Naive B cell (primary cell): ENCODE data around the gene SNRPA. TPM values are rescaled to one million over a fixed set of nuclear protein-coding genes. Genes with fewer than 3 reads are reported as not detected.

Experiments
- ATAC-seq, 2 donors: fragments of 150-1000 bp; cut with Tn5 transposase; 2 replicates each; pipeline ENCODE4 v1.10.0; 2021; ENCODE audit warnings: low read depth in 2 of 2, mild to moderate bottlenecking in 2 of 2, moderate library complexity in 2 of 2
- DNase-seq: peaks from one replicate; pipeline ENCODE4 v3.0.0; 2022
- H3K27ac Mint-ChIP-seq, 6 donors: one replicate each; pipeline ENCODE4 v1.8.0; 2020 to 2022; ENCODE audit warnings: mild to moderate bottlenecking in 6 of 6, mixed read lengths in 6 of 6, moderate library complexity in 5 of 6, inconsistent platforms in 2 of 6
- H3K27me3 Mint-ChIP-seq, 3 donors: one replicate each; pipeline ENCODE4 v1.8.0; 2021 to 2022; ENCODE audit warnings: mixed read lengths in 3 of 3, mild to moderate bottlenecking in 1 of 3
- H3K36me3 Mint-ChIP-seq, 2 donors: one replicate each; pipeline ENCODE4 v1.8.0; 2020 to 2022; ENCODE audit warnings: mixed read lengths in 2 of 2, inconsistent platforms in 1 of 2, mild to moderate bottlenecking in 1 of 2
- H3K4me1 Mint-ChIP-seq, 3 donors: one replicate each; pipeline ENCODE4 v1.8.0; 2020 to 2022; ENCODE audit warnings: mixed read lengths in 3 of 3, inconsistent platforms in 1 of 3, mild to moderate bottlenecking in 1 of 3, moderate library complexity in 1 of 3
- H3K4me3 Mint-ChIP-seq, 8 donors: one replicate each; pipeline ENCODE4 v1.8.0; 2020 to 2022; ENCODE audit warnings: mild to moderate bottlenecking in 8 of 8, mixed read lengths in 8 of 8, moderate library complexity in 8 of 8, inconsistent platforms in 2 of 8
- H3K9me3 Mint-ChIP-seq, 7 donors: one replicate each; pipeline ENCODE4 v1.8.0; 2020 to 2022; ENCODE audit warnings: mixed read lengths in 7 of 7, mild to moderate bottlenecking in 5 of 7, inconsistent platforms in 2 of 7, moderate library complexity in 1 of 7
- polyA plus RNA-seq, 6 donors: library from polyadenylated mRNA; unstranded; fragments of 300-500 nt; fragmentation: Illumina TruSeq; gene quantifications; one replicate each; pipeline ENCODE4 v1.2.3, GENCODE V29; 2021; ENCODE audit warnings: low read depth in 6 of 6

Gene SNRPA
- polyA plus RNA-seq = 10 to 100 TPM; 48.3 to 88.8 (median 59.8) TPM

GRCh38 chr19:40750874-40751537 is at the start of gene SNRPA:
TSS of gene SNRPA (plus strand) at chr19:40751203. CDS start at chr19:40751409, 206 bp downstream.
- H3K36me3 Mint-ChIP-seq = no peaks in the 10 kb centered on the region
- DNase-seq (peak; percentile 97), ATAC-seq (peak; percentile 67 to 70)
- H3K27ac Mint-ChIP-seq = peak within 1 kb of the TSS; percentile 91 to 99 (median 98)
- peak within 1 kb of the TSS; percentile 87 to 100 (median 98) for H3K4me3 Mint-ChIP-seq
- H3K9me3 Mint-ChIP-seq = no peaks in the 10 kb centered on the region
- no peaks in the 10 kb centered on the region for H3K27me3 Mint-ChIP-seq
- H3K4me1 Mint-ChIP-seq = peaks cover 34 to 62% (median 56%) of the 10 kb centered on the region in 3 donors

GRCh38 chr19:40701758-40702157 is 49.2 kb upstream of the SNRPA start:
- H3K36me3 Mint-ChIP-seq = peaks cover 12 to 37% of the 10 kb centered on the region in 2 donors
- no peaks in the 10 kb centered on the region for H3K27me3 Mint-ChIP-seq
- DNase-seq (no peak), ATAC-seq (no peak)
- H3K4me1 Mint-ChIP-seq = peaks cover 0 to 2% (median 0%) of the 10 kb centered on the region in 3 donors
- peaks cover 0 to 1% (median 0%) of the 10 kb centered on the region in 7 donors for H3K9me3 Mint-ChIP-seq
- no peak overlapping the region for H3K27ac Mint-ChIP-seq
- H3K4me3 Mint-ChIP-seq = no peak overlapping the region

- peak overlapping the region in 2 of 6 donors; percentile 6 to 22 for H3K27ac Mint-ChIP-seq
Measured at GRCh38 chr19:40702337-40703012, 48.5 kb upstream of the SNRPA start.

GRCh38 chr19:40703029-40703755 is 47.8 kb upstream of the SNRPA start:
- H3K9me3 Mint-ChIP-seq = peaks cover 0 to 1% (median 0%) of the 10 kb centered on the region in 7 donors
- H3K4me3 Mint-ChIP-seq = no peak overlapping the region
- peaks cover 12 to 44% of the 10 kb centered on the region in 2 donors for H3K36me3 Mint-ChIP-seq
- DNase-seq (no peak), ATAC-seq (no peak)
- H3K4me1 Mint-ChIP-seq = peaks cover 0 to 2% (median 0%) of the 10 kb centered on the region in 3 donors
- peak overlapping the region in 3 of 6 donors; percentile 6 to 47 (median 44) for H3K27ac Mint-ChIP-seq
- no peaks in the 10 kb centered on the region for H3K27me3 Mint-ChIP-seq

More at GRCh38 chr19:40702337-40703012, 48.5 kb upstream of the SNRPA start:
- DNase-seq (no peak), ATAC-seq (no peak)
- peaks cover 0 to 2% (median 0%) of the 10 kb centered on the region in 3 donors for H3K4me1 Mint-ChIP-seq
- H3K36me3 Mint-ChIP-seq = peaks cover 12 to 44% of the 10 kb centered on the region in 2 donors
- no peak overlapping the region for H3K4me3 Mint-ChIP-seq
- no peaks in the 10 kb centered on the region for H3K27me3 Mint-ChIP-seq
- peaks cover 0 to 1% (median 0%) of the 10 kb centered on the region in 7 donors for H3K9me3 Mint-ChIP-seq

- Mint-ChIP-seq H3K27me3 (no peaks in the 10 kb centered on the region), H3K27ac (peak overlapping the region in 2 of 6 donors; percentile 47 to 57), H3K36me3 (peaks cover 12 to 44% of the 10 kb centered on the region in 2 donors), H3K4me1 (peaks cover 0 to 2% (median 0%) of the 10 kb centered on the region in 3 donors), H3K9me3 (peaks cover 0 to 1% (median 0%) of the 10 kb centered on the region in 7 donors), H3K4me3 (no peak overlapping the region)
- DNase-seq (no peak), ATAC-seq (no peak)
Measured at GRCh38 chr19:40704491-40705361, 46.3 kb upstream of the SNRPA start.

GRCh38 chr19:40705362-40705651 is 45.7 kb upstream of the SNRPA start:
- Mint-ChIP-seq H3K4me3 (no peak overlapping the region), H3K27me3 (no peaks in the 10 kb centered on the region), H3K4me1 (peaks cover under 1 to 2% (median under 1%) of the 10 kb centered on the region in 3 donors), H3K36me3 (peaks cover 12 to 46% of the 10 kb centered on the region in 2 donors), H3K9me3 (peaks cover 0 to 1% (median 0%) of the 10 kb centered on the region in 7 donors), H3K27ac (no peak overlapping the region)
- DNase-seq = no peak
- ATAC-seq = no peak

- Mint-ChIP-seq H3K27me3 (no peaks in the 10 kb centered on the region), H3K4me1 (peaks cover 4 to 6% (median 5%) of the 10 kb centered on the region in 3 donors), H3K4me3 (no peak overlapping the region), H3K9me3 (peaks cover 0 to 1% (median 0%) of the 10 kb centered on the region in 7 donors), H3K36me3 (peaks cover 12 to 49% of the 10 kb centered on the region in 2 donors), H3K27ac (peak overlapping the region in 1 of 6 donors; percentile 21)
- no peak for DNase-seq
- ATAC-seq = no peak
Measured at GRCh38 chr19:40705950-40706619, 44.9 kb upstream of the SNRPA start.

GRCh38 chr19:40707615-40708014 is 43.4 kb upstream of the SNRPA start:
- Mint-ChIP-seq H3K27me3 (no peaks in the 10 kb centered on the region), H3K4me3 (peak overlapping the region in 1 of 8 donors; percentile 17), H3K9me3 (peaks cover 0 to 1% (median 0%) of the 10 kb centered on the region in 7 donors), H3K4me1 (peaks cover 6 to 14% (median 10%) of the 10 kb centered on the region in 3 donors), H3K27ac (no peak overlapping the region), H3K36me3 (peaks cover 12 to 43% of the 10 kb centered on the region in 2 donors)
- DNase-seq (no peak), ATAC-seq (no peak)

GRCh38 chr19:40709817-40710216 is 41.2 kb upstream of the SNRPA start:
- ATAC-seq (no peak), DNase-seq (no peak)
- Mint-ChIP-seq H3K27ac (no peak overlapping the region), H3K36me3 (peaks cover 6 to 28% of the 10 kb centered on the region in 2 donors), H3K9me3 (no peaks in the 10 kb centered on the region), H3K27me3 (no peaks in the 10 kb centered on the region), H3K4me1 (peaks cover 18 to 27% (median 20%) of the 10 kb centered on the region in 3 donors), H3K4me3 (no peak overlapping the region)

GRCh38 chr19:40713939-40714338 is 37.1 kb upstream of the SNRPA start:
- Mint-ChIP-seq H3K27ac (peak overlapping the region; percentile 32 to 99 (median 96)), H3K27me3 (no peaks in the 10 kb centered on the region), H3K36me3 (peaks cover 6 to 17% of the 10 kb centered on the region in 2 donors), H3K9me3 (no peaks in the 10 kb centered on the region), H3K4me1 (peaks cover 45 to 58% (median 46%) of the 10 kb centered on the region in 3 donors), H3K4me3 (peak overlapping the region; percentile 77 to 97 (median 88))
- no peak for DNase-seq
- no peak for ATAC-seq

GRCh38 chr19:40714441-40715299 is 36.3 kb upstream of the SNRPA start:
- peaks cover 49 to 65% (median 52%) of the 10 kb centered on the region in 3 donors for H3K4me1 Mint-ChIP-seq

More at GRCh38 chr19:40714441-40715299, 36.3 kb upstream of the SNRPA start:
- Mint-ChIP-seq H3K27ac (peak overlapping the region; percentile 97 to 99 (median 99)), H3K36me3 (peaks cover 6 to 17% of the 10 kb centered on the region in 2 donors), H3K9me3 (no peaks in the 10 kb centered on the region), H3K27me3 (no peaks in the 10 kb centered on the region), H3K4me3 (peak overlapping the region; percentile 82 to 97 (median 92))
- DNase-seq (peak; percentile 94), ATAC-seq (peak; percentile 69 to 71)
